Neural cell (in vitro differentiated cells): ENCODE results near the gene PALM3.

Experiments used
- EZH2 ChIP-seq: fragments of 200-600, 300-800 bp; shearing (Covaris generic), sonication (generic); IDR thresholded peaks from 2 replicates; pipeline ENCODE4 v1.6.1; 2014; ENCODE audit warnings: antibody characterized with exemption, low read length, borderline replicate concordance, mild to moderate bottlenecking; ENCODE audit not compliant: insufficient read depth, poor library complexity, severe bottlenecking
- TF ChIP-seq, protein P1 (sequence below): fragments of 450-650 bp; IDR thresholded peaks from 2 replicates; pipeline ENCODE4 v1.5.1; 2014; ENCODE audit warnings: antibody characterized with exemption, mild to moderate bottlenecking, moderate library complexity; ENCODE audit not compliant: poor library complexity, severe bottlenecking

DNA sequence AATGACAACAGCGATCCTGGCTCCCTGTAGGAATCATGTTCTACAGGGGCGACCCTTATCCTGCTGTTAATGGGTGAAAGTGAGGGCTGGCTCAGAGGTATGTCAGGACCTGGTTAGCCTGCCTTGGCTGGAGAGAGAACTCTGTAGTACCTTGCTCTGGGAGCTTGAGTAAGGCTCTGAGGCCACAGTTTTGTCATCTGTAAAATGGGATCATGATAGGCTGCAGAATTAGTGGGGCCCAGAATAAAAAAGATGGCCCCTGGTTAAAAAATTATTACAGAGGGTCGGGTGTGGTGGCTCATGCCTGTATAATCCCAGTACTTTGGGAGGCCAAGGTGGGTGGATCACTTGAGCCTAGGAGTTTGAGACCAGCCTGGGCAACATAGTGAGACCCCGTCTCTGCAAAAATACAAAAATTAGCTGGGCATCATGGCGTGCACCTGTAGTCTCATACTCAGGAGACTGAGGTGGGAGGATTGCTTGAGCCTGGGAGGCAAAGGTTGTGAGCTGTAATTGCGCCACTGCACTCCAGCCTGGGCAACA is 39.2 kb upstream of the PALM3 start:
- TF ChIP-seq, protein P1, sequence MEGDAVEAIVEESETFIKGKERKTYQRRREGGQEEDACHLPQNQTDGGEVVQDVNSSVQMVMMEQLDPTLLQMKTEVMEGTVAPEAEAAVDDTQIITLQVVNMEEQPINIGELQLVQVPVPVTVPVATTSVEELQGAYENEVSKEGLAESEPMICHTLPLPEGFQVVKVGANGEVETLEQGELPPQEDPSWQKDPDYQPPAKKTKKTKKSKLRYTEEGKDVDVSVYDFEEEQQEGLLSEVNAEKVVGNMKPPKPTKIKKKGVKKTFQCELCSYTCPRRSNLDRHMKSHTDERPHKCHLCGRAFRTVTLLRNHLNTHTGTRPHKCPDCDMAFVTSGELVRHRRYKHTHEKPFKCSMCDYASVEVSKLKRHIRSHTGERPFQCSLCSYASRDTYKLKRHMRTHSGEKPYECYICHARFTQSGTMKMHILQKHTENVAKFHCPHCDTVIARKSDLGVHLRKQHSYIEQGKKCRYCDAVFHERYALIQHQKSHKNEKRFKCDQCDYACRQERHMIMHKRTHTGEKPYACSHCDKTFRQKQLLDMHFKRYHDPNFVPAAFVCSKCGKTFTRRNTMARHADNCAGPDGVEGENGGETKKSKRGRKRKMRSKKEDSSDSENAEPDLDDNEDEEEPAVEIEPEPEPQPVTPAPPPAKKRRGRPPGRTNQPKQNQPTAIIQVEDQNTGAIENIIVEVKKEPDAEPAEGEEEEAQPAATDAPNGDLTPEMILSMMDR, result no peak
- TF ChIP-seq EZH2, result no peak
